Measurements from ENCODE around the gene EXOC7. TPM values are rescaled to one million over a fixed set of nuclear protein-coding genes. Genes with fewer than 3 reads are reported as not detected.

The EXOC7 gene
- total RNA-seq, 1 experiment from 2014 or later, result 69.0 TPM

- Histone ChIP-seq H3K9ac (ENCODE audit: low read length) (no peak overlapping the region), H3K27me3 (ENCODE audit: low read length) (no peaks in the 10 kb centered on the region), H3K4me3 (ENCODE audit: low read length) (no peak overlapping the region), H3K4me1 (ENCODE audit: low read length) (peaks cover 18% of the 10 kb centered on the region), H3K9me3 (ENCODE audit: low read length) (no peaks in the 10 kb centered on the region), H3K9me2 (replicated peaks; ENCODE audit: insufficient read depth, low read length) (no peaks in the 10 kb centered on the region), H3K4me2 (ENCODE audit: low read depth, low read length, poor library complexity, severe bottlenecking) (no peak overlapping the region), H3K36me3 (ENCODE audit: insufficient read depth, low read length) (no peaks in the 10 kb centered on the region), H2AFZ (ENCODE audit: low read length) (no peak overlapping the region), H3K27ac (ENCODE audit: low read length) (no peak overlapping the region), H3K79me2 (ENCODE audit: low read length) (peaks cover 1% of the 10 kb centered on the region; the same call in 1 of the 2 replicates), H4K20me1 (ENCODE audit: insufficient read depth, low read depth, low read length) (peaks cover 15% of the 10 kb centered on the region)
- no peak for DNase-seq
Observed at GRCh38 chr17:76076765-76077583, 26.6 kb downstream of the EXOC7 start.

GRCh38 chr17:76076146-76076764 lies 27.3 kb downstream of the EXOC7 start:
- no peaks in the 10 kb centered on the region for H3K9me3 ChIP-seq (ENCODE audit: low read length)
- no peak for DNase-seq
- peaks cover 25% of the 10 kb centered on the region for H3K4me1 ChIP-seq (ENCODE audit: low read length)
- peaks cover 14% of the 10 kb centered on the region for H4K20me1 ChIP-seq (ENCODE audit: insufficient read depth, low read depth, low read length)
- H3K9me2 ChIP-seq (replicated peaks; ENCODE audit: insufficient read depth, low read length), result no peaks in the 10 kb centered on the region
- H2AFZ ChIP-seq (ENCODE audit: low read length), result no peak overlapping the region
- H3K36me3 ChIP-seq (ENCODE audit: insufficient read depth, low read length), result no peaks in the 10 kb centered on the region
- H3K4me2 ChIP-seq (ENCODE audit: low read depth, low read length, poor library complexity, severe bottlenecking), result no peak overlapping the region
- H3K27me3 ChIP-seq (ENCODE audit: low read length), result no peaks in the 10 kb centered on the region
- H3K4me3 ChIP-seq (ENCODE audit: low read length), result no peak overlapping the region
- H3K27ac ChIP-seq (ENCODE audit: low read length), result no peak overlapping the region
- H3K9ac ChIP-seq (ENCODE audit: low read length), result no peak overlapping the region
- peaks cover 4% of the 10 kb centered on the region; the same call in 1 of the 2 replicates for H3K79me2 ChIP-seq (ENCODE audit: low read length)

DNA sequence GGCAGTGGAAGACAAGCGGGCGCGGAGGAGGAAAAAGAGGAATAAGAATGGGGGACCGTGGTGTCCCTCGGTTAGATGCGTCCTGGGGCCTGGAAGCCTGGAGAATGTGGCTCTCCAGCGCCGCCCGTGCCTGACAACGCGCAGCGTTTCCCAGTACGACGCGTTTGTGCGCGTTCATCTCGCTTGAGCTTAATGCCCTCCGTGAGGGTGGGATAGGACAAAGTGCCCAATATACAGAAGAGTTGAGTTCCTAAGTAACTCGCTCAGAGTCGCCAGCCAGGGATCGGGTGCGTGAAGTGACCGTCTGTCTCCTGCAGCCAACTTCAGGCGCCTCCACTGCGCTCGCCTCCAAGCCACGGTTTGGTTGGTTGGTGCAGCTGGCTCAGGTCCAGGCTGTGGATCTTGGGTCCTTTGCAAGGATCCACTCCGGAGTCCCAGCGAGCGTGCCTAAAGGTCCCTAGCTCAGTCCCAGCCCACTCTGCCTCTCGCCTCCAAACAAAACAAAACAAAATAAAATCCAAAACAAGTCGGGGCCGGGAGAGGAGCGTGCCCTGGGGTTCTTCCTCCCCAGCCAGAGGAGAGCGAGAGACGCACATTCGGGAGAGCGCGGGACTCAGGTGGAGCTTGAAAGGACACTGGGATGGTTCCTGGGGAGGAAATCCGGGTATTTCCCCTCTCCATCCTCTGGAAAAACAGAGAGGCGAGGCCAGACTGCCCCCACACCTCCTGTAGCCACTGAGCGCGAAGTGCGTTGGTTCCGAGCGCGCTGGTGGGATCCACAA lies 28.0 kb downstream of the EXOC7 start:
- Histone ChIP-seq H3K27me3 (ENCODE audit: low read length) (no peaks in the 10 kb centered on the region), H3K4me1 (ENCODE audit: low read length) (peaks cover 29% of the 10 kb centered on the region), H3K9me2 (replicated peaks; ENCODE audit: insufficient read depth, low read length) (no peaks in the 10 kb centered on the region), H3K4me3 (ENCODE audit: low read length) (no peak overlapping the region), H3K27ac (ENCODE audit: low read length) (no peak overlapping the region), H3K36me3 (ENCODE audit: insufficient read depth, low read length) (no peaks in the 10 kb centered on the region), H4K20me1 (ENCODE audit: insufficient read depth, low read depth, low read length) (peaks cover 15% of the 10 kb centered on the region), H2AFZ (ENCODE audit: low read length) (no peak overlapping the region), H3K9me3 (ENCODE audit: low read length) (no peaks in the 10 kb centered on the region), H3K9ac (ENCODE audit: low read length) (no peak overlapping the region), H3K79me2 (ENCODE audit: low read length) (peaks cover 4% of the 10 kb centered on the region; the same call in 1 of the 2 replicates), H3K4me2 (ENCODE audit: low read depth, low read length, poor library complexity, severe bottlenecking) (no peak overlapping the region)
- no peak for DNase-seq

- Histone ChIP-seq H3K9me3 (ENCODE audit: low read length) (no peaks in the 10 kb centered on the region), H3K4me3 (ENCODE audit: low read length) (no peak within 1 kb of the TSS), H3K4me1 (ENCODE audit: low read length) (peaks cover 28% of the 10 kb centered on the region), H4K20me1 (ENCODE audit: insufficient read depth, low read depth, low read length) (peaks cover 16% of the 10 kb centered on the region), H3K9me2 (replicated peaks; ENCODE audit: insufficient read depth, low read length) (no peaks in the 10 kb centered on the region), H3K79me2 (ENCODE audit: low read length) (peaks cover 10% of the 10 kb centered on the region), H3K27ac (ENCODE audit: low read length) (no peak within 1 kb of the TSS), H3K36me3 (ENCODE audit: insufficient read depth, low read length) (no peaks in the 10 kb centered on the region), H2AFZ (ENCODE audit: low read length) (no peak within 1 kb of the TSS), H3K27me3 (ENCODE audit: low read length) (no peaks in the 10 kb centered on the region), H3K9ac (ENCODE audit: low read length) (no peak within 1 kb of the TSS), H3K4me2 (ENCODE audit: low read depth, low read length, poor library complexity, severe bottlenecking) (no peak within 1 kb of the TSS)
- no peak for DNase-seq
Observed at GRCh38 chr17:76074390-76075363, 28.9 kb downstream of the EXOC7 start, which contains the start of gene GALR2. Gene GALR2 (plus strand): TSS chr17:76074781. CDS start chr17:76074884, 103 bp downstream.

DNA sequence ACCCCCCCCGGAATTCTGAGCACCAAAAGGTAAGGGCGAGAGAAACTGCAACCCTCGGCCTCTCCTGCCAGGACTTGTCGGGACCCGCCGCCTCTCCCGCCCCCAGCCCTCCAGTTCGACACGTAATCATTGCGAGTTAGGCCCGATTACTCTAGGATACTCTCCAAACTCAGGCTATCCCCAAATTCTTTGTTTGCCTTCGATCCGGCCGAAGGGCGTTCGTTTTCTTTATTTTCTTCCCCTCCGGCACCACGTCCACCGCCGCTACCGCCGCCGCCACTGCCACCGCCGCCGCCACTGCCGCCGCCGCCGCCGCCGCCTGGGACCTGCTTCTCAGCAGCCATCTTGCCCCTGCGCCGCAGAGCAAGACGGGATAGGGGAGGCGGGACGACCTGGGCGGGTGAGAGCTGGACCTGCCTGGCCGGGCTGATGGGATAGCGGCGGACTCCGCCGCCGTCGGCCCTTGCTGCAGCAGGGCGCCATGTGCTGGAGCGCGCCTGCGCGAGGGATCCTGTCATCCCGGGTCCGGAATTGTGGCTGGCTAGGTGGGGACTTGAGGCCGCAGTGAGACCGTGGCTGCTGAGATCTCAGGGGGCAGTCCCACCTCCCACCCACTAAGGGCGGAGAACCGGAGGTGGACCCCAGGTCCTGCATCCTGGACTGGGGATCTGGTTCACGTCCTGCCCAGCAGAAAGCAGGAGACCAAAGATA lies 31.3 kb downstream of the EXOC7 start, which contains the start of gene SRP68:
Gene SRP68 (minus strand): TSS at position 370 of the 711 bp plus-strand sequence. CDS start 26 bp downstream, at position 344.
- Histone ChIP-seq H3K36me3 (ENCODE audit: insufficient read depth, low read length) (no peaks in the 10 kb centered on the region), H4K20me1 (ENCODE audit: insufficient read depth, low read depth, low read length) (peaks cover 12% of the 10 kb centered on the region), H3K9me2 (replicated peaks; ENCODE audit: insufficient read depth, low read length) (no peaks in the 10 kb centered on the region), H3K9ac (ENCODE audit: low read length) (peak within 1 kb of the TSS; percentile 71), H3K4me3 (ENCODE audit: low read length) (peak within 1 kb of the TSS; percentile 94), H3K9me3 (ENCODE audit: low read length) (no peaks in the 10 kb centered on the region), H3K4me1 (ENCODE audit: low read length) (peaks cover 28% of the 10 kb centered on the region), H3K27ac (ENCODE audit: low read length) (peak within 1 kb of the TSS; percentile 76), H2AFZ (ENCODE audit: low read length) (peak within 1 kb of the TSS; percentile 72), H3K79me2 (ENCODE audit: low read length) (peaks cover 13% of the 10 kb centered on the region), H3K4me2 (ENCODE audit: low read depth, low read length, poor library complexity, severe bottlenecking) (peak within 1 kb of the TSS; percentile 92), H3K27me3 (ENCODE audit: low read length) (no peaks in the 10 kb centered on the region)
- peak; percentile 94 for DNase-seq

DNA sequence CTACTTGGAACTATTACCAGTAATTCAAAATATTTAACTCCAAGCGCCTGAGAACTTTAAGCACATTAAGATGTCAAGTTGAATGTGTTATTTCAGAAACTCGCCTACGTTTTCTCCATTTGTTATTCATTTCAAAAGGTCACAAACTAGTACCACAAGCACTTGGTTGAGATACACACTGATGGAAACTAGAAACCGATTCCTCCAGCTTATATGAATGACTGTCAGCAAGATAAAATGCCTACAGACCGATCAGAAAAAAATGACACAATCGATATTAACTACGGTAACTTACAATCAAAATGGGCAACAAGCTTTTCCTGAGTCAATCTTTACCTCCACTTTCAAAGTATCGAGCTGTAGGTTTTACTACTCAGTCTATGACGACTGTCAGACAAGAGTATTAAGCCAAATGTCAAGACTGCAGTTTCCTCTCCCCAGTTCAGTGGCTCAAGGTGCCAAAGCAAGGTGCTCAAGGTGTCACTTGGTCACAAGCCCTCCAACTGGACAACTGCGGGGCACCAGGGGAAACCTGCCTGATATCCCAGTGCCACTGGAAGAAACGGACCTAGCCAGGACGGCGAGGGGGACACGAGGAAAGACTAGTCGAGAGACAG lies 31.9 kb downstream of the EXOC7 start:
- Histone ChIP-seq H3K4me1 (ENCODE audit: low read length) (peaks cover 28% of the 10 kb centered on the region), H4K20me1 (ENCODE audit: insufficient read depth, low read depth, low read length) (peaks cover 12% of the 10 kb centered on the region), H3K9me2 (replicated peaks; ENCODE audit: insufficient read depth, low read length) (no peaks in the 10 kb centered on the region), H3K4me3 (ENCODE audit: low read length) (peak overlapping the region; percentile 94), H3K4me2 (ENCODE audit: low read depth, low read length, poor library complexity, severe bottlenecking) (peak overlapping the region; percentile 92), H3K79me2 (ENCODE audit: low read length) (peaks cover 13% of the 10 kb centered on the region), H3K9ac (ENCODE audit: low read length) (peak overlapping the region; percentile 71), H3K27me3 (ENCODE audit: low read length) (no peaks in the 10 kb centered on the region), H2AFZ (ENCODE audit: low read length) (peak overlapping the region; percentile 72; the same call in 1 of the 2 replicates), H3K9me3 (ENCODE audit: low read length) (no peaks in the 10 kb centered on the region), H3K27ac (ENCODE audit: low read length) (peak overlapping the region; percentile 76), H3K36me3 (ENCODE audit: insufficient read depth, low read length) (0 out of 2 replicates have a peak, but pooled peaks cover 3% of the 10 kb centered on the region)
- peak; percentile 53 for DNase-seq

Measured in Karpas-422 (cell line).